GM12892 (cell line): Measurements from ENCODE around the gene ZNF169.
"Not testable (repeated sequence)": the region's sequence is repeated elsewhere in the genome, so short reads cannot be mapped to it uniquely, and the experiment has no call there.

Experiments
- POLR2A ChIP-seq: IDR thresholded peaks from 2 replicates; pipeline ENCODE4 v1.6.1; 2011; ENCODE audit warnings: low read depth, low read length, control low read depth
- TAF1 ChIP-seq: IDR thresholded peaks from 2 replicates; pipeline ENCODE4 v1.6.1; 2011; ENCODE audit warnings: low read depth, mild to moderate bottlenecking, control low read depth, low read length, borderline replicate concordance

GRCh38 chr9:94315034-94315984 lies 56.2 kb downstream of the ZNF169 start:
- TF ChIP-seq POLR2A, TAF1: not testable (repeated sequence)
